Sigmoid colon (tissue), 7 donors: Measurements from ENCODE around the gene BCORL1. TPM values are rescaled to one million over a fixed set of nuclear protein-coding genes. Genes with fewer than 3 reads are reported as not detected.

Experiments
- DNase-seq: peaks from one replicate; pipeline ENCODE4 v3.0.0-alpha.2; 2019
- H3K27ac ChIP-seq, 4 donors: fragments of 200-600 bp; sonication (generic); one replicate each; pipeline ENCODE4 v1.5.1; 2016 to 2019; ENCODE audit warnings: mild to moderate bottlenecking in 1 of 4
- H3K27me3 ChIP-seq, 3 donors: fragments of 200-600 bp; sonication (generic); one replicate each; pipeline ENCODE4 v1.5.1; 2019; ENCODE audit warnings: mild to moderate bottlenecking in 1 of 3
- H3K36me3 ChIP-seq, 4 donors: fragments of 200-600 bp; sonication (generic); one replicate each; pipeline ENCODE4 v1.5.1; 2016 to 2019
- H3K4me1 ChIP-seq, 4 donors: fragments of 200-600 bp; sonication (generic); one replicate each; pipeline ENCODE4 v1.5.1; 2017 to 2019
- H3K4me3 ChIP-seq, 4 donors: fragments of 200-600 bp; sonication (generic); one replicate each; pipeline ENCODE4 v1.5.1; 2017 to 2019; ENCODE audit warnings: mild to moderate bottlenecking in 2 of 4, moderate library complexity in 1 of 4
- H3K9me3 ChIP-seq, 4 donors: fragments of 200-600 bp in 3 of 4; sonication (generic) in 3 of 4; one replicate each; pipeline versions ENCODE4 v1.5.1 to v1.6.1; 2013 to 2019
- CTCF ChIP-seq, 4 experiments: fragments of 450-650 bp in 3 of 4; fragments of 200-600 bp in 1 of 4; IDR thresholded peaks; one replicate each; pipeline ENCODE4 v1.5.1; 2016 to 2019; ENCODE audit warnings: antibody characterized with exemption in 4 of 4, mild to moderate bottlenecking in 3 of 4, moderate library complexity in 2 of 4
- EP300 ChIP-seq, 4 donors: sonication (generic); formaldehyde crosslinking; IDR thresholded peaks; one replicate each; pipeline ENCODE4 v1.6.1; 2017; ENCODE audit warnings: antibody characterized with exemption in 4 of 4
- POLR2A ChIP-seq, 2 donors: fragments of 450-650 bp; IDR thresholded peaks; one replicate each; pipeline ENCODE4 v1.6.1; 2016; ENCODE audit warnings: antibody characterized with exemption in 2 of 2, mild to moderate bottlenecking in 2 of 2, moderate library complexity in 2 of 2
- POLR2AphosphoS5 ChIP-seq, 4 donors: sonication (generic); formaldehyde crosslinking; IDR thresholded peaks; one replicate each; pipeline ENCODE4 v1.6.1; 2017; ENCODE audit warnings: antibody characterized with exemption in 4 of 4
- WGBS, 2 donors: extraction: QIAGEN DNeasy Blood & Tissue Kit; methylation state at CpG; one replicate each; pipeline ENCODE4 v1.1.7; 2013; 5-methylcytosine and 5-hydroxymethylcytosine counted together
- intact Hi-C: fragments of 100-400 bp; cut with DNase I; formaldehyde crosslinking; loops from one replicate; pipeline ENCODE4 v1.15.1; 2023
- polyA plus RNA-seq, 3 donors: library from polyadenylated mRNA; stranded (reverse); fragments of 200-250 nt; gene quantifications; one replicate each; pipeline ENCODE4 v1.2.3, GENCODE V29; 2013
- total RNA-seq, 4 donors: library from RNA; depleted of rRNA; stranded (reverse); fragments of >200 nt; gene quantifications; one replicate each; pipeline ENCODE4 v1.1.0, GENCODE V29; 2016
- donor health status: healthy with polysubstance abuse.
- donor health status: Bipolar disorder and iron deficiency.
- donor health status: healthy.

BCORL1 gene
- total and polyA plus RNA-seq, 7 donors = 1.2 to 5.8 (median 3.2) TPM

GRCh38 chrX:130032552-130032951 lies 50.1 kb downstream of the BCORL1 start:
- Histone ChIP-seq H3K27me3 (no peaks in the 10 kb centered on the region), H3K36me3 (peaks cover 0 to 57% (median 4%) of the 10 kb centered on the region in 4 donors), H3K27ac (no peak overlapping the region), H3K4me3 (no peak overlapping the region), H3K9me3 (no peaks in the 10 kb centered on the region), H3K4me1 (no peaks in the 10 kb centered on the region)
- no peak for TF ChIP-seq POLR2AphosphoS5 (IDR thresholded peaks at IDR 0.05)
- DNase-seq = no peak
- intact Hi-C loops = no loop called here
- WGBS, 2 donors = 93 to 95% methylated on average over 3 of the region's 3 CpGs

- H3K4me3 ChIP-seq = no peak overlapping the region
- intact Hi-C loops = no loop called here
Observed at GRCh38 chrX:130034178-130034577, 51.7 kb downstream of the BCORL1 start.

GRCh38 chrX:130039847-130040246 lies 57.4 kb downstream of the BCORL1 start:
- no peaks in the 10 kb centered on the region for H3K27me3 ChIP-seq
- intact Hi-C loops = no loop called here
- no peak for DNase-seq
- TF ChIP-seq CTCF (IDR thresholded peaks at IDR 0.05) (no peak), POLR2AphosphoS5 (IDR thresholded peaks at IDR 0.05) (no peak), POLR2A (IDR thresholded peaks at IDR 0.05) (no peak), EP300 (IDR thresholded peaks at IDR 0.05) (no peak)
- H3K9me3 ChIP-seq = no peaks in the 10 kb centered on the region
- H3K4me1 ChIP-seq = no peaks in the 10 kb centered on the region
- no peak overlapping the region for H3K27ac ChIP-seq
- WGBS, 2 donors = 75 to 78% methylated on average over 2 of the region's 2 CpGs
- no peak overlapping the region for H3K4me3 ChIP-seq
- H3K36me3 ChIP-seq = peaks cover 4 to 73% (median 7%) of the 10 kb centered on the region in 4 donors

More at GRCh38 chrX:130034178-130034577, 51.7 kb downstream of the BCORL1 start:
- no peaks in the 10 kb centered on the region for H3K4me1 ChIP-seq
- H3K9me3 ChIP-seq = no peaks in the 10 kb centered on the region
- WGBS, 2 donors = 89 to 91% methylated on average over 7 of the region's 7 CpGs
- no peak overlapping the region for H3K27ac ChIP-seq
- H3K27me3 ChIP-seq = no peaks in the 10 kb centered on the region
- DNase-seq = no peak
- no peak for TF ChIP-seq CTCF (IDR thresholded peaks at IDR 0.05)
- no peak for TF ChIP-seq POLR2A (IDR thresholded peaks at IDR 0.05)
- H3K36me3 ChIP-seq = peaks cover 0 to 64% (median 8%) of the 10 kb centered on the region in 4 donors

- no peaks in the 10 kb centered on the region for H3K9me3 ChIP-seq
- H3K36me3 ChIP-seq = peaks cover 0 to 64% (median 11%) of the 10 kb centered on the region in 4 donors
- TF ChIP-seq EP300 (IDR thresholded peaks at IDR 0.05) = no peak
- no peak for TF ChIP-seq POLR2A (IDR thresholded peaks at IDR 0.05)
- no peak for TF ChIP-seq POLR2AphosphoS5 (IDR thresholded peaks at IDR 0.05)
- no peak for TF ChIP-seq CTCF (IDR thresholded peaks at IDR 0.05)
- WGBS, 2 donors = 93 to 98% methylated on average over 5 of the region's 5 CpGs
- no peak overlapping the region for H3K27ac ChIP-seq
- no peaks in the 10 kb centered on the region for H3K27me3 ChIP-seq
- H3K4me3 ChIP-seq = no peak overlapping the region
- H3K4me1 ChIP-seq = no peaks in the 10 kb centered on the region
- intact Hi-C loops = no loop called here
- DNase-seq = no peak
Observed at GRCh38 chrX:130047416-130047815, 65.0 kb downstream of the BCORL1 start.

- Histone ChIP-seq H3K4me3 (no peak overlapping the region), H3K27me3 (no peaks in the 10 kb centered on the region), H3K36me3 (peaks cover 0 to 75% (median 13%) of the 10 kb centered on the region in 4 donors), H3K27ac (no peak overlapping the region), H3K9me3 (no peaks in the 10 kb centered on the region), H3K4me1 (no peaks in the 10 kb centered on the region)
- WGBS, 2 donors = 96 to 97% methylated on average over 4 of the region's 4 CpGs
- DNase-seq = no peak
- TF ChIP-seq POLR2AphosphoS5 (IDR thresholded peaks at IDR 0.05) = no peak
- TF ChIP-seq POLR2A (IDR thresholded peaks at IDR 0.05) = no peak
- no peak for TF ChIP-seq CTCF (IDR thresholded peaks at IDR 0.05)
- TF ChIP-seq EP300 (IDR thresholded peaks at IDR 0.05) = no peak
- intact Hi-C loops = no loop called here
Observed at GRCh38 chrX:130048686-130049222, 66.3 kb downstream of the BCORL1 start.
